HG03196 (cell line): ENCODE measurements around the gene FGF23.

Experiments used
- ATAC-seq: cut with Tn5 transposase; IDR thresholded peaks from one replicate; pipeline ENCODE4 v1.9.1; 2021; ENCODE audit not compliant: unreplicated experiment

Gene FGF23

GRCh38 chr12:4320497-4320852, 59.0 kb downstream of the FGF23 start:
- ATAC-seq, result peak; percentile 40
